Endothelial cell of umbilical vein (primary cell): Measurements from ENCODE around the gene GSTM3.

Experiments used
- EZH2 ChIP-seq: IDR thresholded peaks from 2 replicates; pipeline ENCODE4 v1.6.1; 2012; ENCODE audit warnings: borderline replicate concordance, low read depth, mild to moderate bottlenecking, moderate library complexity, low read length, inconsistent platforms; ENCODE audit not compliant: severe bottlenecking
- MAX ChIP-seq: IDR thresholded peaks from 2 replicates; pipeline ENCODE4 v1.6.1; 2011; ENCODE audit not compliant: insufficient read depth, insufficient read length

GRCh38 chr1:109739738-109740614 lies 862 bp downstream of the GSTM3 start:
- TF ChIP-seq MAX (no peak), EZH2 (no peak)
